ENCODE results near the gene SGSH. TPM values are rescaled to one million over a fixed set of nuclear protein-coding genes. Genes with fewer than 3 reads are reported as not detected.
A peak's percentile ranks its signal among the peaks of the same experiment; 100 is the strongest.

SGSH gene
- total RNA-seq, 1 donor from 2014 or later = 8.5 TPM

DNA sequence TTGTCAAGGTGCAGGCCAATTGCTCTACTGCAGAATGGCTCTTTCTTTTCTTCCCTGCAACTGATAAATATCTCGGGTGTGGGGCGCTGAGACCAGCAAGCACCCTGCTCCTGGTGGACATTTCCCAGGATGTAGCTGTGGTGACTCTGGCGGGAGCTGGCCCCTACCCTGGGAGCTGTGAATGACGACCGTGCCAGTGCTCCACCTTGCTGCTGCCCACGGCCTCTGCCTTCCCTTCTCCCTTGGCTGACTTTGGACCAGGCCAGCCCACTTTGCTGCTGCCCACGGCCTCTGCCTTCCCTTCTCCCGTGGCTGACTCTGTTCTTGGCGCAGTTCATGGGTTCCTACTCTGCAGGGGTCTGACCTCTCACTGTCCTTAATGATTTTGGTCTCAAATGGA, 34.2 kb downstream of the SGSH start:
- DNase-seq (ENCODE audit: low read depth in 2 of 2) = no peak

DNA sequence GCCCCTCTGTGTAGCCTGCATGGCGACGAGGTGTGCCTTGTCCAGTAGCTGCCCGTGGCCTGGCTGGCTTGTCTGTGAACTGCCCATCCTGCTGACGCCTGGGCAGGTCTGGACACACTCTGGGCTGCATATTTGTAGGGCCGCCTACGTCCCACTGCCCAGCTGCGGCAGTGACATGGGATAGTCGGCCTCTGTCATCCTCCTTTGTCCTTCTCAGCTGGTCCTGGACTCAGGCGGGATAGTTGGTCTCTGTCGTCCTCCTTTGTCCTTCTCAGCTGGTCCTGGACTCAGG, 35.8 kb downstream of the SGSH start:
- no peak for DNase-seq (ENCODE audit: low read depth in 2 of 2)

DNA sequence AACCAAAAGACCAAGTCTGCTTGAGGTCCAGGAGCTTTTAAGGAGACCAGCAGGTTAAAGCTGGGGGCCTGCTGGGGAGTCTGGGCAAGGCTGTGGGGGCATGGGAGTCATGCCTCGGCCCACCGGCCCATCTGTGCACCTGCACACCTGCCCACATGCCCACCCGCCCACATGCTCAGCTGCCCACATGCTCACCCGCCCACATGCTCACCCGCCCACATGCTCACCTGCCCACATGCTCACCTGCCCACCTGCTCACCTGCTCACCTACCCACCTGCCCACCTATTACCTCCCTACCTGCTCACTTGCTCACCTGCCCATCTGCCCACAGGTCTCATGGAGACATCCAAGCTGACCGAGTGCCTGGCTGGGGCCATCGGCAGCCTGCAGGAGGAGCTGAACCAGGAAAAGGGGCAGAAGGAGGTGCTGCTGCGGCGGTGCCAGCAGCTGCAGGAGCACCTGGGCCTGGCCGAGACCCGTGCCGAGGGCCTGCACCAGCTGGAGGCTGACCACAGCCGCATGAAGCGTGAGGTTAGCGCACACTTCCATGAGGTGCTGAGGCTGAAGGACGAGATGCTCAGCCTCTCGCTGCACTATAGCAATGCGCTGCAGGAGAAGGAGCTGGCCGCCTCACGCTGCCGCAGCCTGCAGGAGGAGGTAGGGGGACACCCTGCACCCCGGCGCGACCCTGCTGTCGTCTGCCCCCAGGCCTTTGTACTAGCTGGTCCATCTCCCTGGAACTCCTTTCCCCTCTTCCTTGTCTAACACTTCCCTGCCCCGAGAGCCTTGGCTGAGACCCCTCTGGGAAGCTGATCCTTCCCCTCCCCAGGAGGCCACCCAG, 36.3 kb downstream of the SGSH start:
- no peak for DNase-seq (ENCODE audit: low read depth in 2 of 2)

DNA sequence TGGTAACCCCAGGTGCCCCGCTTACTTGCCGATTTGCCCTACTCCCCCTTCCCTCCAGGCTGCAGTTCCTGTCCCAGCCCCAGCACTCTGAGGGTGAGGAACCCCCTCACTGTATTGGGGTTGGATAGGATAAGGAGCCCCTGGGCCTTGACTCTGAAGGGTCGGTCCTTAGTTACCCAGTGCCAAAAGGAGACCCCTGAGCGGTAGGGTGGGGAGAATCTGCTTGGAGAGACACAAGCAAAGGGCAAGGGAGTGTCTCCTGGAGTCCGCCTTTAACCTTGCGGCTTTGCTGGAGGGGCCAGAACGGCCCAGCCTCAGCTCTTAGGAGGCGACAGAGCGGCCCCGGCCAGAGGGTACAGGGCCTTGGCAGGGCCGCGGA, 37.3 kb downstream of the SGSH start:
- DNase-seq (ENCODE audit: low read depth in 2 of 2) = no peak

DNA sequence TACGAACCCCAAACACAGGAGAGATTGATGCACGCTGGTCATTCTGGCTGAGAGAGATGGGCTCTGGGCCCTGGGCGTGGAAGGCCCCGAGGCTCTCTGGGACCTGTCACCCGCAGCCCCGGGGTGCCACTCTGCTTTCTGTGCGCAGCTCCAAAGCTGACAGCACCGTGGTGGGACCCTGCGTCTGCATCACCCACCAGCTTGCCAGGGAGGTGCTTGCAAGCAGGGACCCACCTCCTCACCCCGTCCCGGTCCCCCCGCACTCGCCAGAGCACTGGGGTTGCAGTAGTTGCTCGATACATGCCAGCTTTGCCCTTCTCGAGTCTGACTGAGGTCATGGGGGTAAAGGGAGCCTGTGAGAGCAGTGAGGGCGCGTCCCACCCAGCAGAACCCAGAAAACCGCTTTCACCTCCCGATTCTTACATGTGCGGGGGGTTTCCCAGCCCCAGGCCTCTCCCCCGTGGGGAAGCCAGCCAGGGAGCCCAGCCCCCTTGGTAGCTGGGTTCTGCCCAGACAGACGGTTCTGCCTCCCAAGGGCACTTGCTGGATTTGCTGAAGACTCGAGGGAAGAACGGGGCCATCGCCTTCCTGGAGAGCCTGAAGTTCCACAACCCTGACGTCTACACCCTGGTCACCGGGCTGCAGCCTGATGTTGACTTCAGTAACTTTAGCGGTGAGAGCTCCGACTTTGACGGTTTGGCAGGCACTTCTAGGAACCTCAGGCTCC, 37.9 kb downstream of the SGSH start:
- no peak for DNase-seq (ENCODE audit: low read depth in 2 of 2)

DNA sequence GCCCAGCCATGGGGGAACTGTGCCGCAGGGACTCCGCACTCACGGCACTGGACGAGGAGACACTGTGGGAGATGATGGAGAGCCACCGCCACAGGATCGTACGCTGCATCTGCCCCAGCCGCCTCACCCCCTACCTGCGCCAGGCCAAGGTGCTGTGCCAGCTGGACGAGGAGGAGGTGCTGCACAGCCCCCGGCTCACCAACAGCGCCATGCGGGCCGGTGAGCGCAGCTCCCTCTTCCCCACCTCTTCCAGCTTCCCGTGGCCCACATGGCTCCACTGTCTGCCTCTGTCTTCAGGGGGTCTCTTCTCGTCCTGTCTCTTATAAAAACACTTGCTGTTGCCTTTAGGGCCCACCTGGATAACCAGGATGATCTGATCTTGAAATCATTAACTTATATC, 38.7 kb downstream of the SGSH start:
- no peak for DNase-seq (ENCODE audit: low read depth in 2 of 2)

DNA sequence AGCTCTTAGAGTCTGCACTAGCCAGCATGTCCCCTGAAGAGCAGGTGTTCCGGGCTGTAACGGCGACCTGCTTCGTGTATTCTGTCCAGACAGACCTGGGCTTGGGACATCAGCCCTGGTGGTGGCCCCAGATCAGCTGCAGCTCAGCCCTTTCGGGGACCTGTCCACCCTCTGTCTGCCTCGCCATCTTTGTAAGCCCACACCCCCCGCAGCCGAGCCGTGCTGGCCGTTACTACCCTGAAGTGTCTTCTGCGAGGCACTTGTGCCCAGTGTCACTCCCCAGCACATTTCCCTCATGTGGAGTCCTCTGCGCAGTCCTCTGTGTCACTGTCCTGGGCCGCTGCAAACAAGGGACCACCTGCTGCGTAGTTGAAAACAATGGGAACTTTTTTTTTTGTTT, 39.9 kb downstream of the SGSH start:
- no peak for DNase-seq (ENCODE audit: low read depth in 2 of 2)

DNA sequence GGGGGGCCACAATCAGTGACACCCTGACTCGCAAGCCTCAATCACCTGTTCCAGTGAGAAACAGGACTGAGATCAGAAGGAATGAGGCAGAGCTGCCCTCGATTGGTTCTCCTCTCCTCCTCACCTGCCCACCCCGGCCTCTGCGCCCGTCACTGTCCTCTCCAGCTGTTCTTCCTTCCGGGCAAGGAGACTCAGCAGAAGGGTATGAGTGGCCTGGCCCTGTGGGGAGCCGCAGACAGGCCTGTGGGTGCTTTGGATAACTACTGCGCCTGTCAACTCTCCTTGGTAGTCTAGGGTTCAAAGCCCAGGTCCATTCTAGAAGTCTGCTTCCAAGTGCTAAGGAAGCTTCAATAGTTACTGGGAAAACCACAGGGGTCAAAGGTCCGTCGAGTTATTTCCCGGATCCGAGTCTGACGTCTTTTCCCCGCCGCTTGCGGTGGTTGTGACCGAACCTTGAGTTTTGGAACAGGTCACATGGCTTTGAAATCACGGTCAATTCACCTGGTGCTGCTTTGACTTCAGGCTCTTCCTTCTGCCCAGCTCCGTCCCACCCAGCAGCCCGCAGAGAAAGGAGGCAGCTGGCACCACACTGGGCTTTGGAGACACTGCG, 42.0 kb downstream of the SGSH start:
- peak in 1 of 2 donors; percentile 83 for DNase-seq (ENCODE audit: low read depth in 2 of 2)

DNA sequence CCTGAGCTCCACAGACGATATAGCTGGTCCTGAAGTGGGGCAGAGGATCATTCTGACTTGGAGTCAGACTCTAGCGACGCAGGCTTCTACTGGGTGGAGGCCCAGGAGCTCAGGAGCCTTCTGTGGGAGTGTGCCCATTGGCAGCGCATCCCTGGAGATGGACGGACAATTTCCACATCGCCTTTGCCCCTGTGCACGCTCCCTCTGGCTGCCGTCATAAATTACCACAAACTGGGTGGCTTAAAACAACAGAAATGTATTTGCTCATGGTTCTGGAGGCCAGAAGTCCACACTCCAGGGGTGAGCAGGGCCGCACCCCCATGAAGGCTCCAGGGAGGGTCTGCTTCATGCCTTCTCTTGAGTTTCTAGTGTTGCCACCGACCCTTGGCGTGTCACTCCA, 43.4 kb downstream of the SGSH start:
- DNase-seq (ENCODE audit: low read depth in 2 of 2) = no peak

DNA sequence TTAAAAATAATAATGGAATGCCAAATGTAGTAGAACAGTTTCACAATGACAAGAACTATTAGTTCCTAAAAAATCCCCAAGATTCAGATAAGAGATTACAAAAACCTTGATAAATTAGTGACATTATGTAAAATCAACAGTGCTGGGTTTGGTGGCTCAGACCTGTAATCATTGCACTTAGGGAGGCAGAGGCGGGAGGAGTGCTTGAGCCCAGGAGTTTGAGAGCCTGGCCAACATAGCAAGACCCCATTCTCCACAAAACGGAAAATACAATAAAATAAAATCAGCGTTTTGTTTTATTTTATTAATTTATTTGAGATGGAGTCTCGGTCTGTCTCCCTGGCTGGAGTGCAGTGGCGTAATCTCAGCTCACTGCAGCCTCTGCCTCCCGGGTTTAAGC, 46.2 kb downstream of the SGSH start:
- DNase-seq (ENCODE audit: low read depth in 2 of 2) = no peak

DNA sequence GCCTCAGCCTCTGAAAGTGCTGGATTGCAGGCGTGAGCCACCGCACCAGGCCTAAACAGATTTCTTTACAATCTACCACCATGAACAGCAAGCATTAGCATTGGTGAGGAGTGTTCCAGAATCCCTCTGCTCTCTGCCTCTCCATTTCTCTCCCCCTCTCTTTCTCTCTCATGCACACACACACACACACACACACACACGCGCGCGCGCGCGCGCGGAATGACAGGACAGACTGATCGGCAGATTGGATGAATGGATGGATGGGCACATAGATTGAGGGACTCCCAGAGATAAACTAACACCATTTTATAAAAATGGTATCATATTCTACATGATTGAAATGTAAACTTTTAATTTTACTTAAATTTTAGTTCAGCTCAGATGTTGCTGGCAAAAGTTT, 47.0 kb downstream of the SGSH start:
- DNase-seq (ENCODE audit: low read depth in 2 of 2) = no peak

DNA sequence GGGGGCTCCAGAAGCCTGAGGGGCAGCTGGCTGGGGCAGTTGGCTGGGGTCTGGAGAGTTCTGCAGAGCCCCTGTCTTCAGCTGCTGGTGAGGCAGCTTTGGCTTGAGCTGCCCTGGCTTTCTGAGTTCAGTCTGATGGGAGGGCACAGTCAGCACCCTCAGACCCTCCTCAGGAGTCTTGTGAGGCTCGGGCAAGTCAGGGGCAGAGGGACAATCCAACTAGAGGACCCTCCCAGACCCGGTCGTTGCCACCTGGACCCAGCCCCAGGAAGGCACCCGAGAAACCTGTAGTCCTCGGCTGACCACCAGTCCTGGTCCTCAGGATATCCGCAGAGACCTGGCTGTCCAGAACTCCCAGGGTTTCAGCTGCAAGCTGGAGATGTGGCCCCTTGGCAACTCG, 48.5 kb downstream of the SGSH start:
- DNase-seq (ENCODE audit: low read depth in 2 of 2) = no peak

DNA sequence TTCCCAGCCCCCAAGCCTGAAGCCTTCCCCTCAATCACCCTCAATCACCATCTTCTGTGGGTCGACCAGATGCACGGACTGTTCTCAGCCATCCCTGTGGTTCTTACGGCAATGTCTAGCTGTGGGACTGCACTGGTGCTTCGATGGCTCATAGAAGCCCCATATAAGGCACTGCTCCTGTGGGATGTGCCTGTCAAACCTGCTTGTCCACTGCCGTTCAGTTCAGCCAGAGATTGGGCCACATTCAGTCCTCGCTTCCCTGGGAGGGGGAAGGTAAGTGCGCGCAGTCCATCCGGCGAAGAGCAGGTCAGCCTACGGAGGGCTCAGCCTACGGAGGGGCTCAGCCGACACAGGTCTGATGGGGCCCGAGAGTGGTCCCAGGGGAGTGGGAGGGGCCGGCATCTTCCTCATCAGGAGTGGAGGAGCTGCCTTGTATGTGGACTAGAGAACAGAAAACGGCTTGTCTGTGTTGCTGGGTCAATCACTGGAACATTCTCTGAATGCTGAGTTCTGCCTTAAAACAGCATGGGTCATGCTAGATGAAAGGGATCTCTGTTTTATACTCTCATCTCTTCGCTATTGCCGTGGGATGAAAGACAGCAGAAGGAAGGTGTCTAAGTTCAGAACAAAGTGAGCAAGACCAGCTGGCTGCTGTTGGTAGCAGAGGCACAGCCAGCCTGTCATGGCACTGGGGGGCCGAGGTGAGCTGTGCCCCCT, 50.2 kb downstream of the SGSH start, which contains the start of gene CARD14:
Gene CARD14, plus strand, starts transcription at position 247 of the 717 bp plus-strand sequence. CDS start 11,409 bp downstream, outside the sequence.
- DNase-seq (ENCODE audit: low read depth in 2 of 2) = no peak

DNA sequence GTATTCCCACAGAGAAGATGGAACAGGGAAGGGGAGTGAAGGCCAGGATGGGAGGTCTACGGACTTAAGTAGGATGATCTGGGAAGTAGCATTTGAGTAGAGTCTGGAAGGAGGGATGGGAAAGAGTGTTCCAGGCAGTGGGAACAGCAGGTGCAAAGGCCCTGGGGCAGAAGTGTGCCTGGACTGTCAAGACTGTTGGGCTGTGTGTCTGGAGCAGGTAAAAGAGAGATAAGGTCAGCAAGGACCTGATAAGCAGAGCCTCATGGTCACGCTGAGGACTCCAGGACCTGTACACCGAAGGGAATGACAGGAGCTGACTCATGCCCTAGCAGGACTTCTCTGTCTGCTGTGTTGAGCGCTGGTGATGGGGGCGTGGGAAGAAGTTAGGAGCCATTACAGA, 51.0 kb downstream of the SGSH start:
- no peak for DNase-seq (ENCODE audit: low read depth in 2 of 2)

DNA sequence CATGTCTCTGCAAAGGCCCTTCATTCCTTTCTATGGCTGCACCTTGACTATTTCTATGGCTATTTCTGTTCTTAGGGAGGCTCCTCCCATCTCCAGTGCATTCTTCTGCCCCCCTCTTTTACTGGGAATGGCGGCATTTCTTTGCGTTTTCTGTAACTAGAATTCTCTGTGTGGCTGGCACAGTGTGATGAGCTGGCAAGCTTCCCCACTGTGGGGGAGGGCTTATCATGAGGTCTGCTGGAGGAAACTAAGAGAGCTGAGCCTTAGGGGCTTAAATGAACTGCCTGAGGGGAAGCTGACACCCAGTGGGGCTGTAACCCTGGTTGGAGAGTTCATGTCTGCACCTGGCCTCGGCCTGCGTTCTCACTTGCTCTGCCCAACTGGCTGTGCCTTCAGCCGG, 51.8 kb downstream of the SGSH start:
- no peak for DNase-seq (ENCODE audit: low read depth in 2 of 2)

DNA sequence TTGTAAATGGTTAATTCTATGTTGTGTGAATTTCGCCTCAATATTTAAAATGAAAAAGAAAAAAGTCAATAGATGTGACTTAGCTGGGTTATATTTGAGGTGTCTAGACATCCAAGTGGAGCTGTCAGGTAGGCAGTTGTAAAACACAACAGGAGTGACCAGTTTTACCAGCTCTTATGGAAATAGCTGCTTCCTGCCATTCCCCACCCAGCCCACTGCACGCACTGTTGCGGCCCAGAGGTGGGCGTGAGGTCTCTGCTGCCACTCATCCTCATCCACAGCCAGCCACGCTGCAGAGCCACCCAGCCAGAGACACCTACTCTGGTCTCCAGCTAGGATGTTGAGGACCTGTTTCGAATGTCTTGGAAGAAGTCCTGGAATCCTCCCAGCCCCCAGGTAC, 53.7 kb downstream of the SGSH start:
- no peak for DNase-seq (ENCODE audit: low read depth in 2 of 2)

DNA sequence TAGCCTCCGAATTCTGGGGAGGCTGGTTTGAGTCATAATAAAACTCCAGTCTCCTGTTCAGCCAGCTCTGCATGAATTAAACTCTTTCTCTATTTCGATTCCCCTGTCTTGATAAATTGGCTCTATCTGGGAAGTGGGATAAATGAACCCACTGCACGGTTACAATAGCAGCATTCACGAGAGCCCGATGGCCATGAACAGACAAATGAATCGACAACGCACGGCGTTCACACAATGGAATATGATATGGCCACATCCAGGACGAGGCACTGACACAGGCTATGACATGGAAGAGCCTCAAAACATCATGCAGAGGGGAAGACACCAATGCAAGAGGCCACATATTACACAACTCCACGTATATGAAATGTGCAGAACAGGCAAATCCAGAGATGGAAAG, 55.9 kb downstream of the SGSH start:
- no peak for DNase-seq (ENCODE audit: low read depth in 2 of 2)

DNA sequence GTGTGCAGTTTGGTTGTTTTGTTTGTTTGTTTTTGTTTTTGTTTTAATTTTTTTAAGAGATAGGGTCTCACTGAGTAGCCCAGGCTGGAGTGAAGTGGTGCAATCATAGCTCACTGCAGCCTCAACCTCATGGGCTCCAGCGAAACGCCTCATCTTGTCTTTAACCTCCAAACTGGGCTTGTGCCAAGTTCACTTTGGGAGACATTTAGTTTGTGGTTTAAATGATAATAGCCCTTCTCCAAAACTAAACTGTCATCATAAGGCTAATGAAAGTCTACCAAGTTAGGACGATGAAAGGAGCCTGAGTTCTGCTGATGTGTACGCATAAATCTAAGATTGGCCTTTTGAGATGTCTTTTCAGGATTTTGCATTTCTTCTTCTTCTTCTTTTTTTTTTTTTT, 56.8 kb downstream of the SGSH start:
- no peak for DNase-seq (ENCODE audit: low read depth in 2 of 2)

DNA sequence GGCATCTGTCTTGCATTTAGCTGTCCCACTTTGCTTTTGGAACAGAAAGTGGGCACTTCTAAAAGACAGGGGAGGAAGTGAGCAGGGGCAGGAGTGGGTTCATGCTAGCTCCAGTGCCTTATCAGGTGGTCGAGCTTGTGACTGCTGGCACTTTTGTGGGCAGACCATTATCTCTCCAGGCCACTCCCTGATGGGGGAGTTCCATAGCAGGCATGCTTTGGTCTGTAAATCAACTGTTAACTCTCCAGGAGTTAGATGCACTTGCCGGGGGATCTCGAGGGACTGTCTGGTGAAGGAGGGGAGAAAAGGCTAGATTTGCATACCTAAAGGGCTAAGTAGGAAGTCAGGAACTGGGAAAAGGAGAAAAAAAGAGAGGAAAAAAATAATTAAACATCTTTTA, 59.6 kb downstream of the SGSH start:
- no peak for DNase-seq (ENCODE audit: low read depth in 2 of 2)
